ENCODE results near the gene UBA3. TPM values are rescaled to one million over a fixed set of nuclear protein-coding genes. Genes with fewer than 3 reads are reported as not detected.

Gene UBA3
- total and polyA plus RNA-seq, 11 donors = 45.1 to 117 (median 75.3) TPM

DNA sequence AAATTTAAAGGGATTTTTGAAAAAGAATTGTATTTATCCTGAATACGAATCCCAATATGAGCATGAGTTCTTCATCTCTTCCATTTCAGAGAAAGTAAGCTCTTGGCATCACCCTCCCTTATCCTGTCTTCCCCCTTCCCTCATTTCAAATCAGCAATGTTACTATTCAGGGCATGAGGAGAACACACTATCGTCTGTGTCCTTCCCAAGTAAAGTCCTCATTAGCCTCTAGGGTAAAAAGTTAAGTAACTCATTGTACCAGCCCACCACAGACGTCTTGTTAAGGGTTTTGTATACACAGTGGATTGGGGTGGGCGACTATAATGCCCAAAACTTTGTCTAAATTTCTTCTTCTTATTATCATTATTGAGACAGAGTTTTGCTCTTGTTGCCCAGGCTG is 19.4 kb upstream of the UBA3 start:
- no peak for TF ChIP-seq POLR2A (IDR thresholded peaks at IDR 0.05)
- TF ChIP-seq, protein P1, sequence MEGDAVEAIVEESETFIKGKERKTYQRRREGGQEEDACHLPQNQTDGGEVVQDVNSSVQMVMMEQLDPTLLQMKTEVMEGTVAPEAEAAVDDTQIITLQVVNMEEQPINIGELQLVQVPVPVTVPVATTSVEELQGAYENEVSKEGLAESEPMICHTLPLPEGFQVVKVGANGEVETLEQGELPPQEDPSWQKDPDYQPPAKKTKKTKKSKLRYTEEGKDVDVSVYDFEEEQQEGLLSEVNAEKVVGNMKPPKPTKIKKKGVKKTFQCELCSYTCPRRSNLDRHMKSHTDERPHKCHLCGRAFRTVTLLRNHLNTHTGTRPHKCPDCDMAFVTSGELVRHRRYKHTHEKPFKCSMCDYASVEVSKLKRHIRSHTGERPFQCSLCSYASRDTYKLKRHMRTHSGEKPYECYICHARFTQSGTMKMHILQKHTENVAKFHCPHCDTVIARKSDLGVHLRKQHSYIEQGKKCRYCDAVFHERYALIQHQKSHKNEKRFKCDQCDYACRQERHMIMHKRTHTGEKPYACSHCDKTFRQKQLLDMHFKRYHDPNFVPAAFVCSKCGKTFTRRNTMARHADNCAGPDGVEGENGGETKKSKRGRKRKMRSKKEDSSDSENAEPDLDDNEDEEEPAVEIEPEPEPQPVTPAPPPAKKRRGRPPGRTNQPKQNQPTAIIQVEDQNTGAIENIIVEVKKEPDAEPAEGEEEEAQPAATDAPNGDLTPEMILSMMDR (IDR thresholded peaks at IDR 0.05) = no peak
- no peak overlapping the region for H3K4me3 ChIP-seq
- H3K4me1 ChIP-seq = peaks cover 0 to 87% (median 67%) of the 10 kb centered on the region in 12 donors
- peak in 3 of 4 donors; percentile 35 to 41 (median 37) for ATAC-seq
- peak overlapping the region in 11 of 12 donors; percentile 5 to 67 (median 45) for H3K27ac ChIP-seq
- H3K27me3 ChIP-seq = no peaks in the 10 kb centered on the region
- DNase-seq = no peak
- peaks cover 0 to 71% (median 35%) of the 10 kb centered on the region in 9 donors for H3K36me3 ChIP-seq
- intact Hi-C loops (cut with DNase I) = no loop called here
- 61 to 76% (median 65%) methylated on average over 4 of the region's 4 CpGs for WGBS, 4 donors
- no peaks in the 10 kb centered on the region for H3K9me3 ChIP-seq

DNA sequence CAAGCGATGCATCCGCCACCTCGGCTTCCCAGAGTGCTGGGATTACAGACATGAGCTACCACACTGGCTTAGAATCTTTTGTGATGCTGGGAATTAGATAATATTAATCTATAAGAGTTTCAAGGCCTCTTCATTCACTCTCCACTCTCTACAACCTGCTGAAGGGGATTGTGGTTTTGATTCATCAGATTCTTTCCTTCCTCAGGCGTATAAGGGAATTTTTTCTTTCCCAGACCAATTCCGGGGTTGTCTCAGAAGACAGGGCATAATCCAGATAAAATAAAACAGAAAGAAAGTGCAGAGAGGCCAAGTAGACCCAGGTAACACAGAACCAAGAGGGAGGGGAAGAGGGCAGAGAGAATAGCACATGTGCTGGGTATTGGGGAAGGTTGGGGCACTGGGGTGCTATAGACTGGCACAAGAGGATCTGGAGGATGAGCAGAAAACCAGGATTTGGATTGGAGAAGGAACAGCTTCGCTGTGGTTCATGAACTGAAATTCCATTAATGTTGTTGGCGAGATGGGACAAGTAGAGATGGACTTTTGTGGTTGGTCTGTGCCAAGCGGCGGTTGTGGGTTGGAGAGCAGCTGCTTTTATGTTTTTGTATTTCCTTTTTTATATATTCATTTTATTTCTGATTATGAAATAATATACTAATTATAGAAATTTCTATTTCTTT is 17.4 kb upstream of the UBA3 start:
- WGBS, 4 donors = 88 to 92% (median 90%) methylated on average over 9 of the region's 9 CpGs
- H3K27me3 ChIP-seq = no peaks in the 10 kb centered on the region
- H3K9me3 ChIP-seq = no peaks in the 10 kb centered on the region
- no peak for TF ChIP-seq POLR2A (IDR thresholded peaks at IDR 0.05)
- TF ChIP-seq, protein P1 (IDR thresholded peaks at IDR 0.05) = no peak
- no peak overlapping the region for H3K4me3 ChIP-seq
- intact Hi-C loops (cut with DNase I) = no loop called here
- ATAC-seq = no peak
- peaks cover 0 to 87% (median 72%) of the 10 kb centered on the region in 12 donors for H3K4me1 ChIP-seq
- DNase-seq = no peak
- peaks cover 0 to 60% (median 24%) of the 10 kb centered on the region in 9 donors for H3K36me3 ChIP-seq
- peak overlapping the region in 4 of 12 donors; percentile 15 to 65 (median 30) for H3K27ac ChIP-seq

DNA sequence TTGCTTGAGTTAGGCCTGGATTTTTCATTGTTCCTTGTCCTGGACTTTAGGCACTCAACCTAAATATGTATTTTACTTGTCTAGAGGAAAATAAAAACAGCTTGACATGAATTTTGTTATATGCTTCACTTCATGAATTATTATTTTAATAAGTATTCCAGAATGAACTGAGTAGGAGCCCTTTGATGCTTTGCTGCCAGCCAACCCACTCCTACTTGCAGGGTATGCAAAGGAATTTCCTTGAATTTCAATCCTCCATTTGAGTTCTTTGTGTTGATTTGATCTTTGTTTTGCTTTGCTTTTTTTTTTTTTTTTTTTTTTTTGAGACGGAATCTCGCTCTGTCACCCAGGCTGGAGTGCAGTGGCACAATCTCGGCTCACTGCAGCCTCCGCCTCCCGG is 16.1 kb upstream of the UBA3 start:
- no peak for ATAC-seq

DNA sequence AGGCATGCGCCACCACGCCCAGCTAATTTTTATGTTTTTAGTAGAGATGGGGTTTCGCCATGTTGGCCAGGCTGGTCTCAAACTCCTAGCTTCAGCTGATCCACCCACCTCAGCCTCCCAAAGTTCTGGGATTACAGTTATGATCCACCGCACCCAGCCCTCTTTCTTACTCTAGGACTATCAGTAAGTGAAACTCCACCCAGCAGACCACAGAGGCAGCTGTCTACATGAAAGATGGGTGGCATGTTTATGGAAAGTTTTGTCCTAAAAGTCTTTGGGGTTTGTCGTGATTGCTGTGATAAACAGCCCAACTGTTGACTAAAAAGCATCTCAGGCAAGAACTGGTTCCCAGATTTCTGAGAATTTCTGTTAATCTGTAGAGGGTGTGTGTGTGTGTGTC is 15.5 kb upstream of the UBA3 start:
- TF ChIP-seq, protein P1 (IDR thresholded peaks at IDR 0.05) = no peak
- peak overlapping the region in 10 of 12 donors; percentile 29 to 99 (median 55) for H3K27ac ChIP-seq
- H3K4me1 ChIP-seq = peaks cover 4 to 95% (median 80%) of the 10 kb centered on the region in 12 donors
- ATAC-seq (no peak), DNase-seq (no peak)
- H3K36me3 ChIP-seq = peaks cover 0 to 54% (median 9%) of the 10 kb centered on the region in 9 donors
- H3K4me3 ChIP-seq = no peak overlapping the region
- intact Hi-C loops (cut with DNase I) = no loop called here
- H3K27me3 ChIP-seq = no peaks in the 10 kb centered on the region
- H3K9me3 ChIP-seq = no peaks in the 10 kb centered on the region
- WGBS, 4 donors = 76 to 81% (median 78%) methylated on average over 5 of the region's 5 CpGs

More for the DNA sequence above, 16.1 kb upstream of the UBA3 start:
- peaks cover 0 to 49% (median 12%) of the 10 kb centered on the region in 9 donors for H3K36me3 ChIP-seq
- peak overlapping the region in 10 of 12 donors; percentile 29 to 99 (median 55) for H3K27ac ChIP-seq
- no peak for TF ChIP-seq POLR2A (IDR thresholded peaks at IDR 0.05)
- TF ChIP-seq, protein P1 (IDR thresholded peaks at IDR 0.05) = no peak
- intact Hi-C loops (cut with DNase I) = no loop called here
- H3K27me3 ChIP-seq = no peaks in the 10 kb centered on the region
- DNase-seq = no peak
- 76 to 85% (median 80%) methylated on average over 4 to 5 of the region's 5 CpGs for WGBS, 4 donors
- H3K4me3 ChIP-seq = no peak overlapping the region
- H3K4me1 ChIP-seq = peaks cover 4 to 91% (median 79%) of the 10 kb centered on the region in 12 donors
- H3K9me3 ChIP-seq = no peaks in the 10 kb centered on the region
